HuH-7.5 (cell line): ENCODE measurements around the gene CCDC187.

Experiments
- DNase-seq: peaks from one replicate; pipeline ENCODE4 v3.0.0; 2011; ENCODE audit warnings: low spot score

CCDC187 gene

DNA sequence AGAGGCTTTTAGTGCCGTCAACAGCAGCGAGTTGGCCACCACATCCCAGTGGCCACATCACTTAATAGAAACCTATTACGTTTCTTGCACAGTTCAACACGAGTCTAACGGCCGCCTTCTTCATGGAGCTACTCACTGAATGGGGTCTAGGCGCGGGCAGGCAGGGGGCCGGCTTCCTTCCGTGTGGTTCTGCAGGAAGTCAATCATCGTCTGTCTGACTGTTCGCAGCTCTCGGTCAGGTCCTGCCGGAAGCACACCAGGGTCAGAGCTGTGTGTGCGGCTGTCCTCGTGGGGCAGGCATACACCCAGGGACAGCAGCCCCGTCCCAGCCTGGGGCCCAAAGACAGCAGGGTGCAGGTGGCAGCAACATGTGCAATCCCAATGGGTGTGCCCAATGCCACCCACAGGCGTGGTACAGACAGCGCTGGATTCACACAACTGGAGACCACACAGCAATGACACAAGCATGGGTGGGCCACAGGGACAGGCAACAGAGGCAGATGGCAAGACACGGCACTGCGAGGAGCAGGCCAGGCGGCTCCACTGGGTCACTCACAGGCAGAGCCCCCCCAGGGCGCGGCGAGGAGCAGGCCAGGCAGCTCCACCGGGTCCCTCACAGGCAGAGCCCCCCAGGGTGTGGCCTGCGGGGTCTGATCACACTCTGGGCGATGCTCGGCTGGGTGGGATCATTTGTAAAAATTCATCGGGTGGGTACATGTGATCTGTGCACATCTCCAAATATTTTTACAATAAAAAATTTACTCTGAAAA lies 79.8 kb downstream of the CCDC187 start:
- DNase-seq = no peak

DNA sequence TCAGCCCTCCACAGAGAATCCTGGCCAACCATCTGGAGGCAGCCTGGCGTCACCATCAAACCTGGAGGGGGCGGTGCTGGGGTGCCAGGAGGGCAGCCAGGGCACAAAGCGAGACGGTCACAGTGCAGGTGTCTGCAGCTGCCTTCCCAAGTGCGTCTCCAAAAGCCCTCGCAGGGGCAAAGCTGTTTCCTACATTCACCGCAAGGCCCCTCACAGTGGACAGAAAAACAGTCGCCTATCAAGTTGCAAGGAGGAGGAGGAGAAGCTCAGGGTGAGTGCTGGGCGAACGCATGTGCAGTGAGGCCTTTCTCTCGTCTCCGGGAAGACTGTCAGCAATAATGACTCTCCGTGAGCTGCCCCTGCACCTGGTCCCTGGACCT lies 81.0 kb downstream of the CCDC187 start:
- DNase-seq = no peak

DNA sequence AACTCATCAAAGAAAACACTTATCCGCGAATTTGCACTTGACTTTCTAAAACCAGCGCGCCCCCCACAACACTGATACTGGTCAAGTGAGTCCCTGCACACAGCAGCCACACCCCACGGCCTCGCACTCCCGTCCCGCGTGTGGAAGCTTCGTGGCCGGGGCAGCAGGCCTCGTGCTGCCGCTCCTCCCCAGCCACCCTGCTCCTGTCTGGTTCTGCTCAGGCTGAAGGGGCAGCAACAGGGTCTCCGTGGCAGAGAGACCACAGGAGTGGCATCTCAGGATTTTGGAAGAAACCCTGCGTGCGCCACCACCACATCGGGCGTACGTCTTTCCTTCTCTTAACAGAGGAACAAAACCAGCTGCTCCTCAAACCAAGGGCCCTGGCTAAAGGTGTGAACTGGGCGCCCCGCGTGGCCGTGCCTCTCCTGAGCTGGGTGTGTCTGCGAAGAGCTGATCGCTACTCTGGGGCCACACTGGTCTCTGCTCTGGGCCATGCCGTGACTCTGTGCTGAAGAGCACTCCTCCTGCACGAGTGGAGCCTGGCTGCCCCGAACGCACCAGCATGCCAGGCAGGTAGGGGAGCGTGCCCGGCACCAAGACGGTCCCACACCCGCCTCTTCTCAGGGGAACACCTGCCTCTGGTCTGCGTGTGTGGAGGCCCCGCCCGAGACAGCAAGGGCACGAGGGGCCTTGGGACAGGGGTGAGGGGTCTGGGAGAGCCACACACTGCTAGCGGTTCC lies 81.6 kb downstream of the CCDC187 start:
- no peak for DNase-seq

GRCh38 chr9:136220017-136220729 lies 83.7 kb downstream of the CCDC187 start:
- DNase-seq = no peak

DNA sequence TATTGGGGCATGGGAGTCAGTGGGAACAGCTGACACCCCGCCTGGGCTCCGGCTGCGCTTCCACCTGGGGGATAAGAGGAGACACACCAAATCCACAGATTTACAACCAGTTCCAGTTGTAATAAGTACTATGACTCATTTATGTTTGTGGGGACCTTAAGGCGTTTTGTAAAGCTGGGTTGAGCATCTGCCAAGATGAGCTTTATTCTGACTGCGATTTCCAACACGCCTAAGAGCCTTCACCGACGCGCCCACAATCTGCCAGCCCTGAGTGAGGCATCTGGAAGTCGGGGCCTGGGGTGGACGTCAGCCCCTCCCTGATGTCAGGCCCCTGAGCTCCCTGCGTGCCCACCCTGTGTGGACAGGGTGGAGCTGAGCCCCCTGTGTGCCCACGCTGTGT lies 84.6 kb downstream of the CCDC187 start:
- DNase-seq = no peak

GRCh38 chr9:136218673-136219072 lies 85.2 kb downstream of the CCDC187 start:
- DNase-seq = no peak

GRCh38 chr9:136218271-136218670 lies 85.6 kb downstream of the CCDC187 start:
- DNase-seq = no peak

DNA sequence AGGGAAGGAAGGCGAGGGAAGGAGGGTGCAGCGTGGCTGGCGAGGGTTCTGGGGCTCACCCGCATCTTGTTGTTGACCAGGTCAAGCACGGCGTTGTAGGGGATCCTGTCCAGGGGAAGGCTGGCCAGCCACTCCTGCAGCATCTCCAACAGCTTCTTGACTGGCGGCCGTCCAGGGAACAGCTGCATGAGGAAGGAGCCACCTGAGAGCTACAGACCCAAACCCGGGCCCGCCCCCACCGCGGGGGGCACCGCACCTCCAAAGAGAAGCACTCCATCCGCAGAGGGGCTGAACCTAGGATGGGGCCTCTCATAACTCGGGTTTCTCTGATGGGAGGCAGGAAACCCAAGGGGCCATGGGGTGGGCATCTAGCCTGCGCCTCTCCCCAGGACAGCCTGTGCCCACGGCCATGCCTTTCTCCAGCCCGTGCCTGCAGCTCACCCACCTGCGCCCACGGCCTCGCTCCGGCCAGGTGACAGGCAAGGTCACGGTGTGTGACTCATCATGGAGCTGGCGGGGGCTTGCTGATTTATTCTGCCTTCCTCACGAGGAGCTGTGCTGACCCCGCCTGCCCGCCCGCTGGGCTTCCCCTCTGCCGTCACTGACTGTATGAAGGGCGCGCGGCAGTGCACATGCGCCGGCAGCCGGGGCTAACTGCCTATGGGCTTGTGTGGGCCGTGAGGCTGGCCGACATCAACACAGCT lies 87.2 kb downstream of the CCDC187 start:
- DNase-seq = no peak

DNA sequence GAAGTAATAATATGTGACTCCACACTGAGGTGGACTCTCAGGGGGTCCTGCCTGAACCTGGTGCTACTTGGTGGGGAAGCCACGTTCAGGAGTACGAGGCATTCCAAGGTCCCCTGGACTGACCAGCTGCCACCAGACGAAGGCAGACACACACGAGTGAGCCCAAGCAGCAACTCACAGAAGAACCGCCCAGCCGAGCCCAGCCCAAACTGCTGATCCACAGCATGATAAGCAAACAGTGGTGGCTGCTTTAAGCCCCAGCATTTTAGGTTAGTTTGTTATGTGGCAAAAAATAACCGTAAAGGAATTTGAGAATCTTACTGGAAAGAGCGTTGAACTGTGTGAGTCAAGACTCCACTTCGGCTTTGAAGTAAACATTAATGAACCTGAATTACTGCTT lies 90.2 kb downstream of the CCDC187 start:
- no peak for DNase-seq

DNA sequence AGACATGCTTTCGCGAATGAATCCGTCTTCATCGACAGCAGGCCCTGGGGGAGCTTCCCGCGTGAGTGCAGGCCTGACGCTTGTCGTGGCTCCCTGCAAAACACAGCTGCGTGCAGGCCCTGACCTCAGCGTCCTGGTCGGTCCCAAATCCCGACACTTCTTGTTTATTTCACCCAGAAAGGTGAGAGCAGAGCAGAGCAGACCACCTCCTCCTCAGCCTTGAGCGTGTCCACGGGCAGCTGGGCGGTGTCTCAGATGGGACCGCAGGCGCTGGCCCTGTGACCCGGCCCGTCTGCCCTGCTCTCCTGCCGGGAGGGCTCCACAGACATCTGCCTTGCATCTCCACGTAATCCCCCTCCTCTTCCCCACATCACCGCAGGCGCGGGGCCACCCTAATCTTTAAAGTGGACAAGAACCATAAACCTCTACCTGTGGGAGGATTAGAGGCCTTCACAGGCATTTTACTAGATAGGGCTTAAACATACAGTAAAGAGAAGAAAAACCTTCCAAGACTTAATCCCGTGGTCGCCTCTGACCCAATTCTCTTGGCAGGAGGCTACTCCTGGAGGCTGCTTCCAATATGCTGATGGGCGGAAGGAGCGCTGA lies 91.4 kb downstream of the CCDC187 start:
- no peak for DNase-seq

DNA sequence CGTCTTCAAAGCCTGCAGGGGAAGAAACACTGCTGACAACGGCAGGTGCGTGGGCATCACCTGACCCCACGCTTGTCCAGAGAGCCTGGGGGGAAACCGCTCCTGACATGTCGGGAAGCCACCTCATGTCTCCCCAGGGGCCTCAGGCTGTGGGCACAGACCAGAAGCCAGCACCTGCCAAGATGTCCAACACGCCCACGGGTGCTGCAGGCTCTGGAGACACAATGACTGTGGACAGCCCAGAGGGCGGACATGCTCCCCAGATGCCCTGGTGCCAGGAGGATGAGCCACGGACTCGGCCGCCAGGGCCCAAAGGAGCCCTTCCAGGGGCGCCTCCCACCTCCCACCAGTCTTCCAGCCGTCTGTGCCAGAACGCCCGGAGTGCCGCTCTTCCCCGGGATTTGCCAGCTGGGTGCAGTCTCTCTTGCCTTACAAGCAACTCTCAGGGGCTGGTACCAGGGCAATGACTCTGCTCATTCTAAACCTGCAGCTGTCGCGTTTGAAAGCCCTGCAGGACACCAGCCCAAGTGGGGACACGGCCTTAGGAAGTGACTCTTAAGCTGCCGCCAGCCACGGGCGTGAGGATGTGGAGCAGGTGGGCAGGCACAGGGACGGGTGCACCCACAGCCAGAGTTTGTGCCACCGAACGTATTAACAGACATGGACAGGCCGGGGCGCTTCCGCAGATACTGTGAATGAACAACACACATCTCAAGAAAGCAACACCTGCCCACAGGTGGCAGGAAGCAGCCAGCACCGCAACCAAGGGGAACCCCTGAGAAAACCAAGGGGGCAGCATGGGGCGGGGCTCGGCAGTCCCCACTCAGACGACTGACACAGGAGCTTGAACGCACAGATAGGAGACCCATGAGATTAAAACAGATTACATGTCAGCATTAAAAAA lies 92.2 kb downstream of the CCDC187 start:
- DNase-seq = no peak

DNA sequence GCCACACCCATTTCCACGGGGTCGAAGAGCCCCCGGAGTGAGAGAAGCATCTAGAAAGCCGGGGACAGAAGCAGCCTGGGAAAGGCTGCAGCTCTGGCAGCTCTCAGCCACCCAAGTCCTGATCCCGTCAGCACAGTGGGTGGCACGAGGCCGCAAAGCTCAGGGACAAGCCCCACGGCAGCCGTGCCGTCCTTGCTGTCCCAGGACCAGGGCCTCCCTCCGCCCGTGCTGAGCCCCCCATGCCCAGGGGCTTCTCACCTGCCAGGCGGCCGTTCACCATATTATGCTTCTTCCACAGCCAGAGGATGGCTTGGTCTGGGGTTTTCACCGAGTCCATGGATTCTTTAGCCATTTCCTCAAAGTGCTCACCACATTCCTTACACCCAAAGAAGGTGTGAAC lies 92.9 kb downstream of the CCDC187 start:
- no peak for DNase-seq

GRCh38 chr9:136210276-136210675 lies 93.6 kb downstream of the CCDC187 start:
- DNase-seq = no peak

GRCh38 chr9:136209786-136210185 lies 94.1 kb downstream of the CCDC187 start:
- DNase-seq = no peak

- no peak for DNase-seq
These were observed 94.7 kb downstream of the CCDC187 start for GRCh38 chr9:136209232-136209631.

GRCh38 chr9:136208675-136209074 lies 95.2 kb downstream of the CCDC187 start:
- no peak for DNase-seq

DNA sequence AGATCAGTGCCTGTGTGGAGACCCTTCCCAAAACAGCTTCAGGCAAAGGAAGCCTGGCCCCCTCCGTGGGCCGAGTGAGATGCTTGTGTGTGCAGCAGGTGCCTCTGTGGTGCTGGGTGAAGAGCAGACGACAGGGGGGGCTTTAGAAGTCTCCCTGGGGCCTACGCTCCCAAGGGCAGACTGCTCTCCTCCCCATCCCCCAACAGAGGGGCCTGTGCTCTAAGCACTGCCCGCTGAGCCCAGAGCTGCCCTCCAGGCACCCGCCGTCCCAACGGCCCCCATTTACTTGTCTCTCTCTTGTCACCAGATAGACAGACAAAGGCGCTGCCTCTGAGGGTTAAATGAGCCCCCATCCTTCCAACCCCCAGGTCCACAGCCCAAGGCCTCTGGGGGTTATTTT lies 96.3 kb downstream of the CCDC187 start:
- no peak for DNase-seq

DNA sequence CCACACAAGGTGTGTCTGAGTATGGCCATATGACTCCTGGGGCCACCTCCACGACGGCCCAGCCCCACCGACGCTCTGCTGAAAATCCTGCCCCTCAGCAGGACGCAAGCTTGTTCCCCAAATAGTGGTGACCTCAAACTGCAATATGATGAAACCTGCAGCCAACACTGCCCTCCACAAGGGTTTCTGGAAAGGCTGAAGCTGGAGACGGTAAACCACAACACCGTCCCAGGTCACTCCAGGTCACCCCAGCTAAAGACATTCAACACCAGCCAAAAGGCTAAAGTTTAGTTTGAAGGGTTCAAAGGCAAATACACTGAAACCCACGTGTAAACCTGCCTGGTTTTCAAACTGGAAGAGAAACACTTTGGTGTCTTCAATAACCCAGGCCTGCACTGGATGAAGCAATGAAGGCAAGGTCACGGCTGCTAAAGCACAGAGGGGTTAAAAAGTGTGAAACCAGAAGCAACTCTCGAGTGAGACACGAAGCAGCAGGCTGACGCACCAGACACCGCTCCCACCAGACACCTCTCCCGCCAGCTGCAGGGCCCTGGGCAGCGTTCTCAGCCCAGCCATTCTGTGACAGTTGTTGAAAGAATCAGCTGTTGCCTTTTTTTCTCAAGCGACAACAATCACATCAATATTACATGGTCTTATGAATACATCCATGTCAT lies 97.2 kb downstream of the CCDC187 start:
- DNase-seq = no peak

GRCh38 chr9:136205707-136205992 lies 98.2 kb downstream of the CCDC187 start:
- DNase-seq = no peak

DNA sequence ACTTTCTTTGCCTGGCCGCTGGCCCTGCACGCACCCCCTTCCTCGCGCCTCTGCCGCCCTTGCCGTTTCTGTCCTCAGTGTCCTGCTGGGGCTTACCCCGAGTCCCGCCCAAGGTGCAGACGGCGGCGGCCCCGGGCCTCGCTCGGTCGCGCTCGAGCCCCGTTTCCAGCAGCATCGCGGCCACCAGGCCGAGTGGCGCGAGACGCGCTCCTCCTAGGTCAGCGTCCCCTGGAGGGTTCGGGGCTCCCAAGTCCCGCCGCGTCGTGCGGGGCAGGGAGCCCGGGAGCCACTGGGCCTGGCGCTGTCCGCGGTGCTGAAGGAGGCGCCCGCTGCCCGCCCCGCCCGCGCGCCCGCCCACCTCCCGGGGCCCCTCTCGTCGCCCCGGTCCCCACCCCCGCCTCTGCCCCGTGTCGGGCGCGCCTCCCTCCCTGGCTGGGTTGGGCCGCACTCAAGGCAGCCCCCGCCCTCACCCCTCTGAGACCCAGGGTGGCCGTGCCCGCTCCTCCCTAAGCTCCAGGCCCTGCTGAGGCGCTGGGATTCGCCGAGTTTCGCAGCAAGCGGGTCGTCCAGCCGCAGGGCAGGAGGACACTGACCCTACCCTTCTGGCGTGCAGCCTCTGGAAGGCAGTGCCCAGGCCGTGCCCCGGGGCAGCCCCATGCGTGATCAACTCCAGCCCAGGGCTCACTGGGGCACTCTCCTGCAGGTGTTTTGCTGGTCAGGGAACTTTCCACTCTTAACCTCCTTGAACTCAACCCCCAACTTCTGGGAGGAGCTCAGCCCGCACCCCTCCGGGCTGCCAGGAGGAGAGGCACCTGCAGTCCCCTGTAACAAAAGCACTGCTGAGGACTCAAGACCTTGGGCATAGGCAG lies 98.8 kb downstream of the CCDC187 start, which contains the start of gene LHX3:
Gene LHX3, minus strand, starts transcription at position 291 of the 869 bp plus-strand sequence. Its CDS starts 116 bp downstream, at position 175.
- DNase-seq = no peak
